Stimulated activated CD4-positive, alpha-beta T cell treated with anti-CD3 and anti-CD28 coated beads, Interleukin-4, amount 100 ng/mL, for 24 hours (primary cell): Measurements from ENCODE around the gene ANKDD1A.

Experiments used
- DNase-seq: peaks from one replicate; pipeline ENCODE4 v3.0.0-alpha.2; 2020

Gene ANKDD1A

GRCh38 chr15:64981812-64982431 lies 70.2 kb downstream of the ANKDD1A start:
- no peak for DNase-seq

GRCh38 chr15:64982472-64982871 lies 70.8 kb downstream of the ANKDD1A start:
- DNase-seq: no peak

GRCh38 chr15:64985366-64986033 lies 73.8 kb downstream of the ANKDD1A start:
- no peak for DNase-seq

DNA sequence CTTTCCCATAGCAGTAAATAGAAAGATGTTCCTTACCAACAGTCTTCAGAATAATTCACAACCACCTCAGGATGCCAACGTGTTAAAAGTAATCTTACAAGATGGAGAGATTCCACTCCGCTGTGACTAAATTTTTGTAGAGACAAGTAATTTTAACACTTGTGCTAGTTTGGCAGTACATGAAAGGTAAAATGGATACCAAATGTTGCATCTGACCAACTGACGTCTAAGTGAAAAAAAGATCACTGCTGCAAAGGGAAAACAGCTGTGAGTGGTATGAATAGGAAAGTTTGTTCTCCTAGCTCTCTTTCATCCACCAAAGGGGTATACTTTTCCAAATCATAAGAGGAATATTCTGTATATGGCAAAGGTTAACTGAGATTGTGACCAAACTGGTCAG lies 75.4 kb downstream of the ANKDD1A start:
- DNase-seq: no peak

DNA sequence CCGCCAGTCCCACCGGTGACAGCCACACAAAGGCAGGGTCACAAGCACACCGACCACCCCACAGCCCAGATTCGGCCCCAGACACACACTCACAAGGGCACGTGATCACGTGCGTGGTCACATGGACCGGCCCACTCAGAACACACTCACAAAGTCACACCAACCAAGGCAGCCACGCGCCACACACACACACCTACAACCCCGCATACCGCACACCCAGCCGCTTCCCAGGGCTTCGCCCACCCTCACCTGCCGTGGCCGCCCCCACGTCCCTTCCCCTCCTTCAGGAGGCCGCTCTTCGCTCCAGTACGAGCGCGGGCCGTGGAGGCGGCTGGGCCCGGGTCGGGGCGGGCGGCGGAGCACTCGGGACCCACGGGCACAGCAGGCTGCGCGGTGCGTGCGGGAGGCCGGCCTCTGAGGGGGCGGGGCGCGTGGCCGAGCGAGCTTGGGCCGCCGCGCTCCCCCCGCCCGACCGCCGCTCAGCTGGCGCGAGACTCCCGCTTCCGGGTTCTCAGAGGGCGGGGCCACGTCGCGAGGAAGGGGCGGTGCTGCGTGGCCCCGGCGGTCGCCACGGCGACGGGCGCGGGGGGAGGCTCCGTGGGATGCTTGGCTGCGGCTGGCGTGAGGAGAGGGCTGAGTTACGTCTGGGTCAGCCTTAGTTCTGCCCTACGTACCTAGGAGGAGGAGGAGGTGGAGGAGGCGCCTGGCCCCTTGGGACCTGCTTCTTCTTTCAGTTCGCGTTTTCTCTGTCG lies 77.9 kb downstream of the ANKDD1A start, which contains the start of gene SPG21:
Gene SPG21, minus strand, starts transcription at position 499 of the 752 bp plus-strand sequence. CDS start 6,345 bp downstream, outside the sequence.
- DNase-seq: peak; percentile 92

DNA sequence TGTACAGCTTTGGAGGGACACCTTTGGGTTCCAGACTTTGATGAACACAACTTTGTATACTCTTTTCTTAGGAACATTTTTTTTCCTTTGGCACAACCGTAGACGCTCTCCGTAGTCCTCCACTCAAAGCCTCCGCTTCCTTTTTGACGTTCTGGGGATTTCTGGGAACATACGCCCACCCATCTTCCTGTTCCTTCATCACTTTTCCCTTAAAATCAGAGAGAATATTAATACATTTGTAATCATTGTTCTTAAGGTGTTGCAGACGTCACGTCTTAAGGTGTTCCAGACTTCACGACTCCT lies 78.4 kb downstream of the ANKDD1A start:
- no peak for DNase-seq

DNA sequence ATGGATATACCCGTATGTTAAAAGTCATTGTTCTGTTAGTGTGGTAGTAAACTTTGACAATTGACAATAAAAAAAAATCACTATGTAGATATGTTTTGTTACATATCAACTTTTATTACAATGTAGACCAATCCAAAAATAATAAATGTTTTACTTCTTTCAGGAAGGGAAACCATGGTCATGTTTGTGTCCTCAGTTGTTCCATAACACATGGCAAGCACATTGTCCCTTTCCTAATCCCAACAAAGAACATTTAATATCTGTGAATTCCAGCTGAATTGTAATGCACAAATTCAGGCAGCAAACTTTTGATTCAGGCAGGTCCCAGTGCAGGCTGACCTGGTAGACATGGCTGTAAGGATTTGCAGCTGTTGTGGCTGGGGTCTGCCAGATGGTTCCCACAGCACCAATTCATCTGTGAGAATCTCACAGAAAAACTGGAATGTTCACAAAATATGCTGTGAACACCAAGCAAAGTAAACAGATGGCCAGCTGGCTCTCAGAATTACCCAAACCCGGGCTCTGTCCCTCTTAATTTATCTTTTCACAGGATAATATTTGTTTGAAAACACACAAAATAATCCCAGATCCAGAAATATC lies 79.9 kb downstream of the ANKDD1A start:
- no peak for DNase-seq

- DNase-seq: no peak
Observed at GRCh38 chr15:64993290-64993689, 81.6 kb downstream of the ANKDD1A start.

DNA sequence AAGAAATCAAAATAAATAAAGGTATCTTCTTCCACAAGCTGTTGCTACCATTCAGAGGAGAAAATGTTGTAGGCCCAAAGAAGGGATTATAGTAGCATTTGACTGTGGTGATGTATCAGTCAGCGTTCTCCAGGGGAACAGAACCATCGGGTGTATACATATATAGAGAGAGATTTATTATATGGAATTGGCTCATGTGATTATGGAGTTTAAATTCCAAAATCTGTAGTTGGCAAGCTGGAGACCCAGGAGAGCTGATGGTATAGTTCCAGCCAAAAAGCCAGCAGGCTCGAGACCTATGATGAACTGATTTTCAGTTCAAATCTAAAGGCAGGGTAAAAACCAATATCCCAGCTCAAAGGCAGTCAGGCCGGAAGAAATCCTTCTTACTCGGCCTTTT lies 85.4 kb downstream of the ANKDD1A start:
- no peak for DNase-seq

- DNase-seq: no peak
Observed at GRCh38 chr15:64997745-64998375, 86.2 kb downstream of the ANKDD1A start.

DNA sequence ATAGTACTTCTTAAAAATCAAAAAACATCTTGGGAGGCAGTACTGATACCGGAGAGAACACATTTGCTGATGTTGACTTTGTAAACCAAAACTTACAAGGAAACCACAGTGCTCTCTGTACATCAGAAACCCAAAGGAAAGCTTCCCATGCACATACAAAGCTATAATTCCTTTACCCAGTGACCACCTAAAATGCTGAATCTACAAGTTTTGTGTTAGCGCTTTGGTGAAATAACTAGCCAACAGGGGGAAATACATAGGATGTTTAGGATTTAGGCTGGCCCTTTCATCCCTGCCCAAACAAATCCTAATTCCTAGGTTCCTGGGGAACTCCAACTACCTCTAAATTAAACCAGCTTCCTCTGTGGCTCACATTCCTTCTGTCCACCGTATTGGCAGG lies 93.3 kb downstream of the ANKDD1A start:
- DNase-seq: no peak

DNA sequence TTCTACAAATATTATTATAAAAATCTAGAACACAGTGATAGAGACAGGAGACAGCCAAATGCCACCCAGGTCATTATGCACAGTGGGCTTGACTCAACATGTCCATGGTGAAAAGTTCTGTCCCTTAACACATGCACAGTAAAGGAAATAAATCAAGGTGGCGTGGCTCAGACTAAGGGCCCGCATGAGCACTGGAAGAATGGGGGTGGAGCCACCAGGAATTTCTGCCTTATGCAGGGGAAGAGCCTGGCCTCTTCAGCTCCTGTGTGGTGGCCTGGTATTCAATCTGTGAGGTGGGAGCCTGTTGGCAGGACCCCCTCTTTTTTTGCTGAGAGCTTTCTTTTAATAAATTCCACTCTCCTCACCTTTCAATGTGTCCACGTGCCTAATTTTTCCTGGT lies 95.2 kb downstream of the ANKDD1A start:
- DNase-seq: no peak
